Fibroblast of lung (primary cell): ENCODE measurements around the gene RARRES2. TPM values are rescaled to one million over a fixed set of nuclear protein-coding genes. Genes with fewer than 3 reads are reported as not detected.

Source experiments
- DNase-seq, 2 donors: peaks; one replicate each; pipeline versions ENCODE4 v3.0.0 to v3.0.0-alpha.2; 2010; ENCODE audit warnings: low read depth in 2 of 2
- H2AFZ ChIP-seq: 2 replicates; pipeline ENCODE4 v1.5.1; 2012; ENCODE audit warnings: low read length, control low read depth, inconsistent platforms
- H3K27ac ChIP-seq: 2 replicates; pipeline ENCODE4 v1.5.1; 2011; ENCODE audit warnings: low read length, control low read depth; ENCODE audit not compliant: insufficient read depth
- H3K27me3 ChIP-seq: 2 replicates; pipeline ENCODE4 v1.5.1; 2011; ENCODE audit warnings: mild to moderate bottlenecking, low read length; ENCODE audit not compliant: control insufficient read depth, insufficient read depth
- H3K36me3 ChIP-seq: 2 replicates; pipeline ENCODE4 v1.5.1; 2011; ENCODE audit warnings: low read length; ENCODE audit not compliant: control insufficient read depth, insufficient read depth
- H3K4me1 ChIP-seq: 2 replicates; pipeline ENCODE4 v1.5.1; 2011; ENCODE audit warnings: low read length; ENCODE audit not compliant: control insufficient read depth, insufficient read depth; ENCODE audit errors: extremely low read depth
- H3K4me2 ChIP-seq: 2 replicates; pipeline ENCODE4 v1.5.1; 2011; ENCODE audit warnings: low read length, control low read depth; ENCODE audit not compliant: insufficient read depth; ENCODE audit errors: extremely low read depth
- H3K4me3 ChIP-seq, 4 experiments: fragments of 200-600 bp in 1 of 4; sonication (generic) in 1 of 4; replicated peaks in 1 of 4; 2 replicates each; pipeline ENCODE4 v1.5.1; 2011 to 2016; ENCODE audit warnings: low read length in 4 of 4, low read depth in 3 of 4, mild to moderate bottlenecking in 3 of 4, control low read depth in 2 of 4, inconsistent platforms in 1 of 4, mixed read lengths in 1 of 4; ENCODE audit not compliant: insufficient read depth in 1 of 4; ENCODE audit errors: control extremely low read depth in 1 of 4
- H3K79me2 ChIP-seq: 2 replicates; pipeline ENCODE4 v1.5.1; 2012; ENCODE audit warnings: mild to moderate bottlenecking, low read length, inconsistent platforms; ENCODE audit not compliant: control insufficient read depth, insufficient read depth
- H3K9ac ChIP-seq: 2 replicates; pipeline ENCODE4 v1.5.1; 2011; ENCODE audit warnings: mild to moderate bottlenecking, low read length, control low read depth; ENCODE audit not compliant: insufficient read depth
- H3K9me3 ChIP-seq: 2 replicates; pipeline ENCODE4 v1.5.1; 2012; ENCODE audit warnings: low read depth, low read length; ENCODE audit not compliant: control insufficient read depth, insufficient read depth
- H4K20me1 ChIP-seq: 2 replicates; pipeline ENCODE4 v1.5.1; 2011; ENCODE audit warnings: low read length; ENCODE audit not compliant: control insufficient read depth, insufficient read depth; ENCODE audit errors: extremely low read depth
- CTCF ChIP-seq, 2 donors: IDR thresholded peaks in 1 of 2; conservative IDR thresholded peaks in 1 of 2; 1 replicate in 1 of 2; 2 replicates in 1 of 2; pipeline ENCODE4 v1.5.1; 2011 to 2012; ENCODE audit warnings: low read length in 2 of 2, control low read depth in 1 of 2, inconsistent platforms in 1 of 2, low read depth in 1 of 2, mild to moderate bottlenecking in 1 of 2
- EZH2 ChIP-seq: IDR thresholded peaks from 2 replicates; pipeline ENCODE4 v1.5.1; 2012; ENCODE audit warnings: low read length, control low read depth, mild to moderate bottlenecking; ENCODE audit errors: missing control alignments
- polyA plus RNA-seq, 2 donors: library from polyadenylated mRNA; depleted of rRNA in 1 of 2; stranded (reverse) in 1 of 2; unstranded in 1 of 2; fragments of >200 nt; gene quantifications; 2 replicates each; pipeline ENCODE4 v1.2.1, GENCODE V29; 2011 to 2012; ENCODE audit warnings: missing spikeins in 1 of 2
- total RNA-seq: library from RNA; depleted of rRNA; stranded (reverse); fragments of >200 nt; gene quantifications from 2 replicates; pipeline ENCODE4 v1.2.1, GENCODE V29; 2014

RARRES2 gene
- total and polyA plus RNA-seq, 2 donors (not counting 1 experiment from before 2014, with no cell fraction given) = 65.6 to 67.0 TPM

GRCh38 chr7:150337179-150337578, 4.2 kb downstream of the RARRES2 start:
- Histone ChIP-seq H3K79me2 (no peaks in the 10 kb centered on the region), H3K4me2 (no peak overlapping the region), H3K9me3 (no peaks in the 10 kb centered on the region), H3K36me3 (no peaks in the 10 kb centered on the region), H3K4me3 (no peak overlapping the region), H3K27me3 (peaks cover 20% of the 10 kb centered on the region), H3K9ac (no peak overlapping the region), H2AFZ (no peak overlapping the region), H3K27ac (no peak overlapping the region), H4K20me1 (no peaks in the 10 kb centered on the region), H3K4me1 (peaks cover 15% of the 10 kb centered on the region)
- no peak for DNase-seq
- TF ChIP-seq EZH2 = no peak
- no peak for TF ChIP-seq CTCF (conservative IDR thresholded peaks at IDR 0.05 in 1 of 2, IDR thresholded peaks at IDR 0.05 in 1 of 2; ENCODE audit: low read depth in 1 of 2, low read length in 2 of 2)

GRCh38 chr7:150336746-150337145, 4.7 kb downstream of the RARRES2 start:
- H3K27ac ChIP-seq = no peak overlapping the region
- H3K79me2 ChIP-seq = no peaks in the 10 kb centered on the region
- H3K9ac ChIP-seq = no peak overlapping the region
- DNase-seq = no peak
- H3K4me1 ChIP-seq = peaks cover 15% of the 10 kb centered on the region
- H3K27me3 ChIP-seq = peaks cover 15% of the 10 kb centered on the region
- no peak overlapping the region for H2AFZ ChIP-seq
- H3K9me3 ChIP-seq = no peaks in the 10 kb centered on the region
- no peaks in the 10 kb centered on the region for H3K36me3 ChIP-seq
- TF ChIP-seq CTCF (conservative IDR thresholded peaks at IDR 0.05 in 1 of 2, IDR thresholded peaks at IDR 0.05 in 1 of 2; ENCODE audit: low read depth in 1 of 2, low read length in 2 of 2) = no peak
- no peak for TF ChIP-seq EZH2
- H3K4me2 ChIP-seq = no peak overlapping the region
- H3K4me3 ChIP-seq = no peak overlapping the region
- no peaks in the 10 kb centered on the region for H4K20me1 ChIP-seq

- Histone ChIP-seq H3K36me3 (no peaks in the 10 kb centered on the region), H3K4me3 (no peak overlapping the region), H2AFZ (no peak overlapping the region), H3K9me3 (no peaks in the 10 kb centered on the region), H4K20me1 (no peaks in the 10 kb centered on the region), H3K4me1 (peaks cover 15% of the 10 kb centered on the region), H3K9ac (no peak overlapping the region), H3K27me3 (peaks cover 8% of the 10 kb centered on the region), H3K79me2 (no peaks in the 10 kb centered on the region), H3K4me2 (peak overlapping the region; percentile 13), H3K27ac (no peak overlapping the region)
- no peak for TF ChIP-seq EZH2
- no peak for TF ChIP-seq CTCF (conservative IDR thresholded peaks at IDR 0.05 in 1 of 2, IDR thresholded peaks at IDR 0.05 in 1 of 2; ENCODE audit: low read depth in 1 of 2, low read length in 2 of 2)
- DNase-seq = no peak
These were observed 5.7 kb downstream of the RARRES2 start for GRCh38 chr7:150335774-150336112.
